Panc1 (cell line): ENCODE results near the gene IL36RN.

Experiments used
- CTCF ChIP-seq: fragments of 450-650 bp; IDR thresholded peaks from 2 replicates; pipeline ENCODE4 v1.5.1; 2017; ENCODE audit warnings: mild to moderate bottlenecking
- POLR2AphosphoS5 ChIP-seq: IDR thresholded peaks from 2 replicates; pipeline ENCODE4 v1.6.1; 2012; ENCODE audit warnings: mild to moderate bottlenecking, low read depth, low read length, moderate library complexity
- REST ChIP-seq, 2 experiments: IDR thresholded peaks; 2 replicates each; pipeline ENCODE4 v1.6.1; 2011 to 2012; ENCODE audit warnings: low read depth in 2 of 2, control low read depth in 1 of 2, low read length in 1 of 2, mild to moderate bottlenecking in 1 of 2, moderate library complexity in 1 of 2; ENCODE audit not compliant: insufficient read depth in 1 of 2

DNA sequence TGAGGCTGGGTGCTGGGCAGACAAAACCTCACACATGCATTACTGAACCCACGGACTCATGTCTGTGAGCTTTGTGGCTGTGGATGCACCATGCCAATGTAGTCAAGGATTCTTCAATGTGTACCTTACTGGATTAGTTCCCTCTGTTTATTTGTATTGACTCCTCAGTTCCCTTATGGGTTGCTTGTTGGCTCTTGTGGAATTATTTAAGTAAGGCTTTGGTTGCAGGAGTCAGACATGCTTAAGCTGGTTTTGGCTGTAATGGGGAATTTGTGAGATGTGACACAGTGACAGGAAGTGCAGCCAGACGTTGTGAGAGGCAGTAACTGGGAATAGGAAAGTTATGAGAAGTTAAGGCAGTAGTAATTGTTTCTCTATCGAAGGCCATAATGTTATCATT, 54.8 kb downstream of the IL36RN start:
- TF ChIP-seq REST (IDR thresholded peaks at IDR 0.05; ENCODE audit: insufficient read depth in 1 of 2, low read depth in 2 of 2, low read length in 1 of 2), result no peak
- no peak for TF ChIP-seq CTCF
- TF ChIP-seq POLR2AphosphoS5, result no peak
